NCI-H1048 (cell line): ENCODE data around the gene MTA1.

ENCODE experiments used
- DNase-seq: peaks from one replicate; lab custom pipeline; 2025; lab: John Stamatoyannopoulos, UW

The MTA1 gene

GRCh38 chr14:105476831-105477659 lies 57.4 kb downstream of the MTA1 start:
- no peak for DNase-seq

DNA sequence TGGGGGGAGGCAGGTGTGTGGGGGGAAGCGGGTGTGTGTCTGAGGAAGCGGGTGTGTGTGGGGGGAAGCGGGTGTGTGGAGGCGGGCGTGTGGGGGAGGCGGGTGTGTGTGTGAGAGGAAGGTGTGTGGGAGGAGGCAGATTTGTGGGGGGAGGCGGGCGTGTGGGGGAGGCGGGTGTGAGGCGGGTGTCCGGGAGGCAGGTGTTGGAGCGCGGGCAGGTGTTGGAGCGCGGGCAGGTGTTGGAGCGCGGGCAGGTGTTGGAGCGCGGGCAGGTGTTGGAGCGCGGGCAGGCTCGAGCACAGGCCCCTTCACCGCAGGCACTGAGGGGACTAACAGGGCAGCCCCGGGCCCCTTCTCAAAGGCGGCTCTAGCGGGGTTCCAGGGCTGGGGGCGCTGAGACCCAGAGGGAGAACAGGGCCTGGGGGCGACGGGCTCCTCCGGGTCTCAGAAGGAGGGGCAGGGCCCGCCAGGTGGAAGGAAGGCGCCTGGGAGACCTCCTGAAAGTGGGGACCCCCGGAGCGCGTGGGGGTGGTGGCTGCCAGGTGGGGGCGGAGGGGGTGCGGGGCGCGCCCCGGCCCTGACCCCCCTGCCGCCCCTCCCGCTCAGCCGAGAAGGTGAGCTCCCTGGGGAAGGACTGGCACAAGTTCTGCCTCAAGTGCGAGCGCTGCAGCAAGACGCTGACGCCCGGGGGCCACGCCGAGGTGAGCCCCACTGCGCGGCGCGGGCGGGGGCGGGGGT lies 58.2 kb downstream of the MTA1 start:
- DNase-seq, result no peak

DNA sequence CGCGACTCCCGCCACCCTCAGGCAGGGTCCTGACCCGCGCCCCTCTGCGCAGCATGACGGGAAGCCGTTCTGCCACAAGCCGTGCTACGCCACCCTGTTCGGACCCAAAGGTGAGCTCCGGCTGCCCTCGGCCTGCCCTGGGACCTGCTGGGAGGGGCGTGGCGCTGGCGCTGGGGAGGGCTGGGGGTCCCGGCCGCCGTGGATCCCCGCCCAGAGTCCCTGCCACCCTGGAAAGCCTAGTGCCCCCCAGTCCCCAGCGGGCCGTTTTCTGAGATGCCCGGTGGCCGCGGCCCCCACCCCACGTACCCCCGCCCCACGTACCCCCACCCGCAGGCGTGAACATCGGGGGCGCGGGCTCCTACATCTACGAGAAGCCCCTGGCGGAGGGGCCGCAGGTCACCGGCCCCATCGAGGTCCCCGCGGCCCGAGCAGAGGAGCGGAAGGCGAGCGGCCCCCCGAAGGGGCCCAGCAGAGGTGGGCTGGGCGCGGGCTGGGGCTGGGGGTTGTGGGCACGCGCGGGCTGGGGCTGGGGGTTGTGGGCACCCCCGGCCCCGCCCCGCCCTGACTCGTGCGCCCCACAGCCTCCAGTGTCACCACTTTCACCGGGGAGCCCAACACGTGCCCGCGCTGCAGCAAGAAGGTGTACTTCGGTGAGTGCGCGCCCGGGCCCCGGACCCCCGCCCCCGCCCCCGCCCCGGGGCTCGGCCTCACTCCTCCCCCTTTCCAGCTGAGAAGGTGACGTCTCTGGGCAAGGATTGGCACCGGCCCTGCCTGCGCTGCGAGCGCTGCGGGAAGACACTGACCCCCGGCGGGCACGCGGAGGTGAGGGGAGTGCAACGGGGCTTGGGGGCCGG lies 59.0 kb downstream of the MTA1 start:
- DNase-seq, result no peak

DNA sequence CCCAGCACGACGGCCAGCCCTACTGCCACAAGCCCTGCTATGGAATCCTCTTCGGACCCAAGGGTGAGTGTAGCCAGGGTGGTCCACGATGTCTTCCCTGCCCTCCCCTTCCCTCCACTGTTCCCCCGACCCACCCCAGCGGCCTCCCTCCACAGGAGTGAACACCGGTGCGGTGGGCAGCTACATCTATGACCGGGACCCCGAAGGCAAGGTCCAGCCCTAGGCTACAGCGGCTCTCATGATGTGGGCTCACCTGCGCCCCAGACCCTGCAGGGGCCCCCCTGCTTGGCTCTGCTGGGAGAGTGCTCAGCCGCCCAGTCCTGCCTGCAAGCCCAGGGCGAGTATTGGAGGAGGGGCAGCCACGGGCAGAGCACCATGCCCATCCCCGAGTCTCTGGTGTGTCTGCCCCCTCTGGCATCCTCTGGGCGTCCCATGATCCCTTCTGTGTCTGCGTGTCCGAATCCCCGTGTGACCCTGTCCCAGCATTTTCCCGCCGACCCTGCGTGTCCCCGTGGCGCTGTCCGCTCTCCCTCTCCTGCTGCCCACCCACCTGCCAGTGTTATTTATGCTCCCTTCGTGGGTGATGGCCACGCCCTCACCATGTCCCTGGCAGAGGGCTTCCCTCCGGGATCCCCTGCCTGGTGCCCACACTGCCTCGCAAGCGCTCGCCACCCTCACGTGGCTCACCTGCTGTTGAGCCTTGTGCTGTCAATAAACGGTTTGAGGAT lies 60.0 kb downstream of the MTA1 start:
- no peak for DNase-seq

- no peak for DNase-seq
Measured at GRCh38 chr14:105480199-105480746, 60.6 kb downstream of the MTA1 start.

DNA sequence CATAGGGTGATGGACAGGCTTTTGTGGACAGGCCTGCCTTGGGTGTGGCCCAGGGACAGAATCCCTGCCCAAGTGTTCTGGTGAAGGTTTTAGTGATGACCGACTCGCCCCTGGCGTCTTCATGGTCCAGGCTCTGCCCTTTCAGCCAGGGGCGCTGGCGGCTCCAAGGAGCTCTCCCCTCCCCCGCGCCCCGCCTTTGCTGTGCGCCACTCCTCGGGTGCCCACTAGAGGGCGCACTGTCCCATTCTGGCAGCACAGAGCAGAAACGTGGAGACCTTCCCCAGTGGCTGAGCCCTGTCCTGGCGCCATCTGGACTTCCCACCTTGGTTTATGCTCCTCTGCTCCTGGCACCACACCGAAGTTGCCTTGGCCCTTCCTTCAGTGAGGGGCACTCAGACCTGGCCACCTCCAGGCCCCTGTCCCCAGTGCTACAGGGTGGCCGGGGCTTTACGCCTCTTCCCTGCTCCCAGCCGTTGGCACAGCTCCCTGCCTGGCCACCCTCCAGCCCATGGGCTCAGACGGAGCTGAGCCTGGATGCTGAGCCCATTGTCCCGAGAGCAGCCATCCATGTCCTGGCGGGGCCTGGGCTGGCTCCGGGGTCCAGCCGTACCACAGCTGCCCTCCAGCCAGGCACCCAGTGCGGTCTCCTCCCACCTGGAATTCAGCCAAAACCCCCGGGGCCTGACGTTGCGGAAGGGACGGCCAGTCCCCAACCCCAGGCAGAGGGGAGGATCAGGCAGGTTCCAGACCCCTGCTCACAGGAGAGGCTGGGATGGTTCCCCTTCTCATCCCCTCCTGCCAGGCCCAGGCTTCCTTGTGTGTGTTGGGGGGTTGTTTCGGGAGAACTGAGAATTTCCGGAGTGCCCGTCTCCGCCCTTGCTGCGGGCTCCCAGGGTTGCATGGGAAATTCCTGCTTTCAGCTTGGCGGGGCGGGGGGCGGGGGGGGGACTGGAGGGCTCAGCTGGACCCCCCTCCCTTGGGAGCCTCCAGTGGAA lies 61.5 kb downstream of the MTA1 start:
- DNase-seq, result peak; percentile 58

DNA sequence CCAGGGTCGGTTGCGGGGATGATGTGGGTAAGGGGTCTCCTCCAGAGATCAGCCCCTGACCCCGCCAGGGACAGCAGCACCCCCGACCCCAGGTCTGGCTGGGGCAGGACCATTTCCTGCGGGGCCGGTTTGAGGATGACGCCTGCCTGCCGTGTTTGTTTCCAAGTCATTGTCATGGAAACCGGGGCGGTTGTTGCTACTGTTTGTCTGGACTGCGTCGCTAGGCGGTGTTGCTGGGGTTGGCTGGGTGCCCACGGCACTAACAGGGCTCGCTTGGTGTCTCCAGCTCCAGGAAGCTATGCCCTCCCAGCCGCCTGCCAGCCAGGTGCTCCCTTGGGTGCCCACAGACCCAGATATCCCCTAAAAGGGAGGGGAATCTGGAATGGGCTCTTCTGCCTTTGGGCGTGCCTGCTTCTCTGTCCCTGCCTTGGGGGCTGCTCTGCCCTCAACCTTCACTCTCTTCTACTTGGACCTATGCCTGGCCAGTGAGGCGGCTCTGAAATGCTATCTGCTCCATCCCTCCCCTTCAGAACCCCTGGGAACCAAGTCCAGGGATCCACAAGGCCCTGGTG lies 62.3 kb downstream of the MTA1 start:
- peak; percentile 79 for DNase-seq

- DNase-seq, result no peak
Measured at GRCh38 chr14:105482486-105483110, 63.0 kb downstream of the MTA1 start.

DNA sequence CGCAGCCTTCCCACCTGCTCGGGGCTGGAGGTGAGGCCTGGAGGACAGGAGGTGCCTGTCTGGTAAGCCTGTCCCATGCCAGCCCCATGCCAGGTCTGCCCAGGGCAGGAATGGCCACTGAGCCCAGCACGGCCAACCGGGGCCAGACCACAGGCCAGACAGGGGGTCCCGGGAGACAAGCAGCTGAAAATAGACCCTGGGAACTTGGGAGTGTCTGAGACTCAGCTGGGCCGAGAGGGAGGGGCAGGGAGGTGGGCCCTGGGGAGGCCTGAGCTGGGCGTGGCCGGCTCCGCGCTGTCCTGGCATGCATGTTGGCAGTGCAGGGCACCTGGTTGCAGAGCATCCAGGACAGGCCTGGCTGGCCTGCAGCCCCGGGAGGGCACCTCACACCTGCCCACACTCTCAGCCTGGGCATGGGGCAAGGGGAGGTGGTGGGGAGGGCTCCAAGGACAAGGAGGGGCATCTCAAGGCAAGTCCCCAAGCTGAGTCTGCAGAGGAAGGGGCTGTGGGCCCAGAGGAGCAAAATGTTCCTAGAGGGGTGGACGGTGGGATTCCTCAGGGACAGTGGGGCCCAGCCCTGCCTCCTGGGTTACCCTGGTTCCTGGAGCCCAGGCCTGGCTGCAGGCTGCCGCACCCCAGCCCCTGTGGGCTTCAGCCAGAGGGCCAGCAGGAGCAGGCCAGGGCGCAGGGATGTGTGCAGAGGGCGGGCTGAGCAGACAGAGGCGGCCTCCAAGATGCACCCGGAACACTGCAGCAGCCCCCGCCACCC lies 63.9 kb downstream of the MTA1 start:
- DNase-seq, result no peak

DNA sequence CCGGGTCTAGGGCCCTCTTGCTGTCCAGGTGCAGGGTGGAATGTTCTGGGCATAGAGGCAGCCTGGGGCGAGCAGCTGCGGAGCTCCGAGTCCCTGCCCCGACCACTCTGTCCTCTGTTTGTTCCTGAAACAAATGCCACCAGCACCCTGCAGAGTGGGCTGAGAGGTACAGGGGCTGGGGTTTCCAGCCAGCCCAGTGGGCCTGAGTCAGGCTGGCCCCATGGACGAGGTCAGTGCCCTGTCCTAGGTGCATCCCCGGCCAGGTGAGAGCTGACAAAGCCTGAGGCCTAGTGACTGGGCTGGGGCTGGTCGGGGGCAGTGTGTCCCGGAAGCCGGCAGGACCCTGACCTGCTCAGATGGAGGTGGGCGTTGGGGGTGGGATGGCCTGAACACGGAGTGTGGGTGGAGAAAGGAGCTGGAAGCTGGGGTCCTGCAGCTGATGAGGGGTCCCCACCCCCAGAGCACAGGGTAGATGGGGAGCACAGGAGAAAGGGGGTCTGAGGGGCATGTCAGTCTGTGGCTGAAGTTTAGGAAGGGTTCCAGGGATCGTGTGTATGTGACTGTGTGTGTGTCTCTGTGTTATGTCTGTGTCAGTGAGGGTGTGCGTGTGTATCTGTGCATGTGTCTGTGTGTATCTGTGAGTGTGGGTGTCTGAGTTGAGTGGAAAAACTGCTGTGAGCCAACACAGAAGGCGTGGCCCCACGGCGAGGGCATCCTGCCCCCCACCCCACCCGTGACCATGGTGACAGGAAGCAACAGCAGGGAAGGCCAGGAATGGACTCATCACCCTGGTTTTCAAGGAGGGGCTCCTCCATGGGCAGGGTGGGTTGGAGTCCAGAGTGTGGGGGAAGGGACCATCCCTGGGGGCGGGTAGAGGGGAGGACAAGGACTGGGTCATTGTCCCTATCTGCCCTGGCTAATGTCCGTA lies 64.7 kb downstream of the MTA1 start:
- no peak for DNase-seq

- DNase-seq, result no peak
Measured at GRCh38 chr14:105484997-105485393, 65.4 kb downstream of the MTA1 start.

- no peak for DNase-seq
Measured at GRCh38 chr14:105485739-105486162, 66.1 kb downstream of the MTA1 start.

DNA sequence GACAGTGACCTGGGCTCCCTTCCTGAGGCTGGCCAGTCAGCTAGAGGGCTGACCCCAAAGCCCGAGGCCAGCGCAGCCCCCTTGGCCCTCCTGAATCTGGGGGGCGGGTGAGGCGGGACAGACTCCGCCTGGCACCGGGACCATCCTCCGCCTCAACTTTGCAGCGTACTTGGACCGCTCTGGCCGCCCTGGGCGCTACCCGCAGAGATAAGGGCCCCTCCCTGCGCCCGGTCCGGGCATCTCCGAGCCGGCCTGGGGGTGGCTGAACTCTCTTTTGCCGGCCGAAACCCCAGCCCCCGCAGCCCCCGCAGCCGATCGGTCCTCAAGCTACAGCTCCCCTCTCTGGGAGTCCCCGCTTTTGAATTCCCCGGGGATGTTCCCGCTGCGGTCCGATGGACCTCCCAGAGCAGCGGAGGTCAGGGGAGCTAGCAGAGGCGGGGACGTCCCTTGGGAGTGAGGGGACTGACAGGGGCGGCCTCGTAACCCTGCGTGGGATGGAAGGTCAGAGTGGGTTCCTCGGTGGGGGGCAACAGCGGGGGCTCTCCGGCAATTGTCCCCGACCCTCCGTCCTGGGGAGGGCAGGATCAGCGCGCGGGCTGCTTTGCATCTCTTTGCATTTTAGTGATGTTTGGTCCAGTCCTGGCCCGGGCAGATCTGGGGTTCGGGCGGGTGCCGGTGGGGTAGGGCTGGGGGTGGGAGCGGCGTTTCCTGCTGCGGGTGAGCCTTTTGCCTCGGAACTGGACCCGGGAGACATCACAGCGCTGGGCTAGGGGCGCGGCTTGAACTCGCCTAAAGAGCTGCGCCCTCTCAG lies 66.7 kb downstream of the MTA1 start, which contains the start of gene CRIP1:
Gene CRIP1 (plus strand): TSS at position 724 of the 811 bp plus-strand sequence. CDS start 374 bp downstream, outside the sequence.
- DNase-seq, result no peak

- DNase-seq, result no peak
Measured at GRCh38 chr14:105486974-105487448, 67.4 kb downstream of the MTA1 start.

DNA sequence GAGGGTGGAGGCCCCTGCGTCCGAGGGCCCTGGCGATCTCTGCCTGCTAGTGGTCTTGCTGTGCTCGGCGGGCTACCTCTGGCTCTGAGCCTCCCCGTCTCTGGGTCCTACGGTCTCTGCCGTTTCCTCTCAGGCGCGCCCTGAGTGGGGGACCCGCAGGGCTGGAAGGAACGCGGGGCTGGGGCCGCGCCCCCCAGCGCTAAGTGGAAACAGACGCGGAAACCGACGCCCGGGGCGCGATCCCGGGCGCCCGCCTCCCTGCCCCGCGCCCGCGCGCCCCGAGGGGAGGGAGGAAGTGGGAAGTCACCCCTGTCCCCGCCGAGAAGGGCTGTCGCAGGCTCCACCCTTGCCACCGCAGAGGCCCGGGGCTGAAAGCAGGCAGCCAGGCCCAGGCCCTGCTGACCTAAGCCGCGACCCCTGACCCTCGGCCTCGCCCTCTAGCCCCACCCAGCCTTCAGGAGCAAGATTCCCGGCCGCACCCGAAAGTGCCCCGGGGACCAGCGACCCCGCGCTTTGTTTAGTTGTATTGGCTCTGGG lies 67.9 kb downstream of the MTA1 start:
- no peak for DNase-seq
